MM.1S (cell line): Measurements from ENCODE around the gene ATG5.
"Not testable (repeated sequence)": the region's sequence is repeated elsewhere in the genome, so short reads cannot be mapped to it uniquely, and the experiment has no call there.

Experiments used
- EZH2 ChIP-seq: fragments of 300-600 bp; sonication (generic); optimal IDR thresholded peaks from 2 replicates; pipeline ENCODE3; 2017; ENCODE audit warnings: low read depth, mild to moderate bottlenecking, antibody characterized with exemption, low read length, mixed read lengths
- EZH2phosphoT487 ChIP-seq: fragments of 300-600 bp; sonication (generic); IDR thresholded peaks from 2 replicates; pipeline ENCODE4 v1.6.1; 2018; ENCODE audit warnings: antibody characterized with exemption, low read length
- TF ChIP-seq, protein P1 (sequence below): fragments of 300-600 bp; sonication (generic); IDR thresholded peaks from 2 replicates; pipeline ENCODE4 v1.5.1; 2016; ENCODE audit warnings: antibody characterized with exemption, low read length, mixed read lengths

DNA sequence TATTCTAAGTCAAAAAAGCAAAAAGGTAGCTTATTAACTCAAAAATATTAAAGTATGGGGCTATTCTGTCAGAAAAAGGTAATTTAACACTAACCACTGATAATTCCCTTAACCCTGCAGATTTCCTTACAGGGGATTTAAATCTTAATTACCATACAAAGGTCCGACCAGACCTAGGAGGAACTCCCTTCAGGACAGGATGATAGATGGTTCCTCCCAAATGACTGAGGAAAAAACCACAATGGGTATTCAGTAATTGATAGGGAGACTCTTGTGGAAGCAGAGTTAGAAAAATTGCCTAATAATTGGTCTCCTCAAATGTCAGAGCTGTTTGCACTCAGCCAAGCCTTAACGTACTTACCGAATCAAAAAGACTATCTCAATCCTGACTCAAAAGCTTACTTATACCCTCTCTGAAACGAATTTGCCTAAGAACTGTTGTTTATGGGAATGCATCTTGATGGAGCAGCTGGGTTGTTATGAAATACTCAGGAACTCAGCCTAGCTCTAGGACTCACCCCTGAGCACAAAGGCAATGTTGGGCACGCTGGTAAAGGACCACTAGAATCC, 95.6 kb downstream of the ATG5 start:
- TF ChIP-seq, protein P1, sequence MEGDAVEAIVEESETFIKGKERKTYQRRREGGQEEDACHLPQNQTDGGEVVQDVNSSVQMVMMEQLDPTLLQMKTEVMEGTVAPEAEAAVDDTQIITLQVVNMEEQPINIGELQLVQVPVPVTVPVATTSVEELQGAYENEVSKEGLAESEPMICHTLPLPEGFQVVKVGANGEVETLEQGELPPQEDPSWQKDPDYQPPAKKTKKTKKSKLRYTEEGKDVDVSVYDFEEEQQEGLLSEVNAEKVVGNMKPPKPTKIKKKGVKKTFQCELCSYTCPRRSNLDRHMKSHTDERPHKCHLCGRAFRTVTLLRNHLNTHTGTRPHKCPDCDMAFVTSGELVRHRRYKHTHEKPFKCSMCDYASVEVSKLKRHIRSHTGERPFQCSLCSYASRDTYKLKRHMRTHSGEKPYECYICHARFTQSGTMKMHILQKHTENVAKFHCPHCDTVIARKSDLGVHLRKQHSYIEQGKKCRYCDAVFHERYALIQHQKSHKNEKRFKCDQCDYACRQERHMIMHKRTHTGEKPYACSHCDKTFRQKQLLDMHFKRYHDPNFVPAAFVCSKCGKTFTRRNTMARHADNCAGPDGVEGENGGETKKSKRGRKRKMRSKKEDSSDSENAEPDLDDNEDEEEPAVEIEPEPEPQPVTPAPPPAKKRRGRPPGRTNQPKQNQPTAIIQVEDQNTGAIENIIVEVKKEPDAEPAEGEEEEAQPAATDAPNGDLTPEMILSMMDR, result not testable (repeated sequence)
- TF ChIP-seq EZH2phosphoT487, EZH2: not testable (repeated sequence)
